ENCODE measurements around the gene IFT20.

DNA sequence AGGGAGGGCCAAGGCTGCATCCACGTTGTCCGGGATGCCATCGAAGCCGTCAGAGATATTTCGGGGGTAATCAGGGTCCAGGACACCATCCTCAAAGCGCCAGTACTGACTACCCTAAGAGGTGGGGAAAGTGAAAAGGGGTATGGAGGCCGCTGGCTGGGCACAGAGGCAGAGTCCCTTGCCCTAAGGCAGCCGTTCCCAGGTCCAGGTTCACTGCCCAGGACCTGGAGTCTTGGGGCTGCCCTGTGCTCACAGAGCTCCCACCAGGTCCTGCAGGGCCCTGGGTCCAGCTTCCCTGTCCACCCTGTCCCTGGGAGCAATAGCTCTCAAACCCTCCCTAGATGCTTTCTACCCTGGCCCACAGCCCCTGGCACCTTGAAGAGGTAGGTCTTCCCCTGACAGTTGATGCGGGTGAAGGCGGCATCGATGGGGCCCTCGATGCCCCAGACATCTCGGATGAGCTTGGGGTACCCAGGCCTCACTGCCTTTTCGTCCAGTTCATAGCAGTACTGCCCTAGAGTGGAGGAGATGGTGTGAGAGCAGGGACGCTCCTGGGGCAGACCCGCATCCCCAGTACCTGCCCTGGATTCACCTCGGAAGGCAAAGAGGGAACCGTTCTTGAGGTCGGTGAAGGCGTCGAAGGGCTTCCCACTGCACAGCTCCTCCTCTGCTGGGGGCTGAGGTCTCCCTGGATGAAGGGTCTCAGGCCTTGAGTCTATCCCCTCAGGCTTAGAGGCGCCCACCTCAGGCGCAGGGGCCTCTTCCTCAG lies 33.8 kb upstream of the IFT20 start:
- TF ChIP-seq, protein P1, sequence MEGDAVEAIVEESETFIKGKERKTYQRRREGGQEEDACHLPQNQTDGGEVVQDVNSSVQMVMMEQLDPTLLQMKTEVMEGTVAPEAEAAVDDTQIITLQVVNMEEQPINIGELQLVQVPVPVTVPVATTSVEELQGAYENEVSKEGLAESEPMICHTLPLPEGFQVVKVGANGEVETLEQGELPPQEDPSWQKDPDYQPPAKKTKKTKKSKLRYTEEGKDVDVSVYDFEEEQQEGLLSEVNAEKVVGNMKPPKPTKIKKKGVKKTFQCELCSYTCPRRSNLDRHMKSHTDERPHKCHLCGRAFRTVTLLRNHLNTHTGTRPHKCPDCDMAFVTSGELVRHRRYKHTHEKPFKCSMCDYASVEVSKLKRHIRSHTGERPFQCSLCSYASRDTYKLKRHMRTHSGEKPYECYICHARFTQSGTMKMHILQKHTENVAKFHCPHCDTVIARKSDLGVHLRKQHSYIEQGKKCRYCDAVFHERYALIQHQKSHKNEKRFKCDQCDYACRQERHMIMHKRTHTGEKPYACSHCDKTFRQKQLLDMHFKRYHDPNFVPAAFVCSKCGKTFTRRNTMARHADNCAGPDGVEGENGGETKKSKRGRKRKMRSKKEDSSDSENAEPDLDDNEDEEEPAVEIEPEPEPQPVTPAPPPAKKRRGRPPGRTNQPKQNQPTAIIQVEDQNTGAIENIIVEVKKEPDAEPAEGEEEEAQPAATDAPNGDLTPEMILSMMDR (conservative IDR thresholded peaks at IDR 0.05; ENCODE audit: low read depth in 2 of 2), result no peak
- TF ChIP-seq, protein P2, sequence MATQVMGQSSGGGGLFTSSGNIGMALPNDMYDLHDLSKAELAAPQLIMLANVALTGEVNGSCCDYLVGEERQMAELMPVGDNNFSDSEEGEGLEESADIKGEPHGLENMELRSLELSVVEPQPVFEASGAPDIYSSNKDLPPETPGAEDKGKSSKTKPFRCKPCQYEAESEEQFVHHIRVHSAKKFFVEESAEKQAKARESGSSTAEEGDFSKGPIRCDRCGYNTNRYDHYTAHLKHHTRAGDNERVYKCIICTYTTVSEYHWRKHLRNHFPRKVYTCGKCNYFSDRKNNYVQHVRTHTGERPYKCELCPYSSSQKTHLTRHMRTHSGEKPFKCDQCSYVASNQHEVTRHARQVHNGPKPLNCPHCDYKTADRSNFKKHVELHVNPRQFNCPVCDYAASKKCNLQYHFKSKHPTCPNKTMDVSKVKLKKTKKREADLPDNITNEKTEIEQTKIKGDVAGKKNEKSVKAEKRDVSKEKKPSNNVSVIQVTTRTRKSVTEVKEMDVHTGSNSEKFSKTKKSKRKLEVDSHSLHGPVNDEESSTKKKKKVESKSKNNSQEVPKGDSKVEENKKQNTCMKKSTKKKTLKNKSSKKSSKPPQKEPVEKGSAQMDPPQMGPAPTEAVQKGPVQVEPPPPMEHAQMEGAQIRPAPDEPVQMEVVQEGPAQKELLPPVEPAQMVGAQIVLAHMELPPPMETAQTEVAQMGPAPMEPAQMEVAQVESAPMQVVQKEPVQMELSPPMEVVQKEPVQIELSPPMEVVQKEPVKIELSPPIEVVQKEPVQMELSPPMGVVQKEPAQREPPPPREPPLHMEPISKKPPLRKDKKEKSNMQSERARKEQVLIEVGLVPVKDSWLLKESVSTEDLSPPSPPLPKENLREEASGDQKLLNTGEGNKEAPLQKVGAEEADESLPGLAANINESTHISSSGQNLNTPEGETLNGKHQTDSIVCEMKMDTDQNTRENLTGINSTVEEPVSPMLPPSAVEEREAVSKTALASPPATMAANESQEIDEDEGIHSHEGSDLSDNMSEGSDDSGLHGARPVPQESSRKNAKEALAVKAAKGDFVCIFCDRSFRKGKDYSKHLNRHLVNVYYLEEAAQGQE (IDR thresholded peaks at IDR 0.05; ENCODE audit: unreplicated experiment), result no peak
- TF ChIP-seq EZH2 (IDR thresholded peaks at IDR 0.05; ENCODE audit: low read depth, unreplicated experiment) (no peak), ZNF114 (CRISPR knock-in tag; IDR thresholded peaks at IDR 0.05) (no peak)

Data from GM23338 (cell line).